Measurements from ENCODE around the gene SMR3B.

The SMR3B gene

DNA sequence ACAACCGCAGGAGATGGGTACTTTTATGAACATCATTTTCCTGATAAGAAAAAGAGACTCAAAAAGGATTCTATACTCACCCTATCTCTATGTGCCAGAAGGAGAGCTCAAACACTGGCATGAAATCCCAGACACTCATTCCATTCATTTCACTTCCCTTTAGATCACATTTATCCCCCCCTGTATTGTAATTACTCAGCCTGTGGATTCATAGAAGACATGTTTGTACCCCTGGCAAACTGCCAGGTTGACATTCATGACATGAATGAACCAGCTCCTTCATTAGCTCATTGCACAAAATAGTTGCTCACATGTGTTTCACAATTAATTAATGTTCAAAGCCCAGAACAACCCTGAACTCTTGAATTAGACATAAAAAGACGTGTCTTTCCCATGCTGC, 17.5 kb upstream of the SMR3B start:
- no peaks in the 10 kb centered on the region for H3K9me3 ChIP-seq (ENCODE audit: control insufficient read depth, low read length)
- H2BK15ac ChIP-seq (ENCODE audit: low read depth, poor library complexity, severe bottlenecking) = no peak overlapping the region
- no peak overlapping the region for H4K91ac ChIP-seq (ENCODE audit: low read length)
- H3K4me3 ChIP-seq (ENCODE audit: insufficient read depth in 1 of 2, low read depth in 1 of 2, low read length in 2 of 2) = no peak overlapping the region
- H3K4me1 ChIP-seq (ENCODE audit: control insufficient read depth, insufficient read depth, low read depth, low read length) = no peaks in the 10 kb centered on the region
- H3K9ac ChIP-seq (ENCODE audit: low read length) = no peak overlapping the region
- no peak overlapping the region for H3K4me2 ChIP-seq (ENCODE audit: low read length, poor library complexity, severe bottlenecking)
- H3K23ac ChIP-seq (ENCODE audit: low read length in 2 of 2) = no peak overlapping the region
- H3K18ac ChIP-seq (ENCODE audit: low read depth in 1 of 2, low read length in 2 of 2) = no peak overlapping the region
- WGBS = 72% methylated on average over 2 of the region's 2 CpGs
- no peak overlapping the region for H2BK12ac ChIP-seq (ENCODE audit: low read length in 2 of 2)
- no peaks in the 10 kb centered on the region for H3K79me1 ChIP-seq (replicated peaks; ENCODE audit: low read length, poor library complexity, severe bottlenecking)
- no peak overlapping the region for H2BK120ac ChIP-seq (ENCODE audit: low read depth, low read length)
- H3K27me3 ChIP-seq (ENCODE audit: control insufficient read depth in 1 of 2, insufficient read depth in 1 of 2, low read length in 2 of 2) = no peaks in the 10 kb centered on the region
- DNase-seq = no peak
- H2AFZ ChIP-seq (ENCODE audit: low read depth, low read length) = no peak overlapping the region
- H3K4ac ChIP-seq (ENCODE audit: low read depth in 1 of 2, low read length in 2 of 2) = no peak overlapping the region
- H2BK5ac ChIP-seq (ENCODE audit: low read depth, low read length, poor library complexity, severe bottlenecking) = no peak overlapping the region
- no peaks in the 10 kb centered on the region for H3K36me3 ChIP-seq (ENCODE audit: control insufficient read depth in 1 of 2, insufficient read depth in 2 of 2, low read depth in 1 of 2, low read length in 2 of 2)
- H2AK5ac ChIP-seq (ENCODE audit: low read length, severe bottlenecking) = no peak overlapping the region
- H3K14ac ChIP-seq (ENCODE audit: low read length in 2 of 2) = no peak overlapping the region
- H4K8ac ChIP-seq (ENCODE audit: low read length) = no peak overlapping the region
- no peak overlapping the region for H3K27ac ChIP-seq (ENCODE audit: low read length, poor library complexity, severe bottlenecking)

DNA sequence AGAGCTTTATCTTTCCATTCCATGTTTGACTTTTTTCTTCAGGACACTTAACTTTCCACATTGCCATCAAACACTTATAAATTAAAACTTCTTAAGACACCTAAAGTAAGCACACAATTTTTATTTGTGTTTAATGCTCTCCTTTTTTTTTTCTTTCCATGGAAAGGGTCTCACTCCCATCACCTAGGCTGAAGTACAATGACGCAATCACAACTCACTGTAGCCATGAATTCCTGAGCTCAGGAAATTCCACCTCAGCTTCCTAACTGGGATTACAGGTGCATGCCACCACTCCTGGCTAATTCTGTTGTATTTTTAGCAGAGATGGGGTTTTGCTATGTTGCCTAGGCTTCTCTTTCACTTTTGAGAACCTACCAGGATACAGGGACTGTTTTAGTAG, 15.1 kb upstream of the SMR3B start:
- no peak overlapping the region for H3K4ac ChIP-seq (ENCODE audit: low read depth in 1 of 2, low read length in 2 of 2)
- no peak overlapping the region for H2AFZ ChIP-seq (ENCODE audit: low read depth, low read length)
- DNase-seq = no peak
- no peak overlapping the region for H3K27ac ChIP-seq (ENCODE audit: low read length, poor library complexity, severe bottlenecking)
- H3K36me3 ChIP-seq (ENCODE audit: control insufficient read depth in 1 of 2, insufficient read depth in 2 of 2, low read depth in 1 of 2, low read length in 2 of 2) = no peaks in the 10 kb centered on the region
- H3K4me3 ChIP-seq (ENCODE audit: insufficient read depth in 1 of 2, low read depth in 1 of 2, low read length in 2 of 2) = no peak overlapping the region
- 100% methylated on average over 1 of the region's 1 CpG for WGBS
- no peak overlapping the region for H3K14ac ChIP-seq (ENCODE audit: low read length in 2 of 2)
- H3K9me3 ChIP-seq (ENCODE audit: control insufficient read depth, low read length) = no peaks in the 10 kb centered on the region
- H2BK15ac ChIP-seq (ENCODE audit: low read depth, poor library complexity, severe bottlenecking) = no peak overlapping the region
- no peaks in the 10 kb centered on the region for H3K4me1 ChIP-seq (ENCODE audit: control insufficient read depth, insufficient read depth, low read depth, low read length)
- no peak overlapping the region for H3K18ac ChIP-seq (ENCODE audit: low read depth in 1 of 2, low read length in 2 of 2)
- no peak overlapping the region for H4K91ac ChIP-seq (ENCODE audit: low read length)
- H4K8ac ChIP-seq (ENCODE audit: low read length) = no peak overlapping the region
- no peak overlapping the region for H2BK12ac ChIP-seq (ENCODE audit: low read length in 2 of 2)
- no peak overlapping the region for H2BK5ac ChIP-seq (ENCODE audit: low read depth, low read length, poor library complexity, severe bottlenecking)
- H3K4me2 ChIP-seq (ENCODE audit: low read length, poor library complexity, severe bottlenecking) = no peak overlapping the region
- H2BK120ac ChIP-seq (ENCODE audit: low read depth, low read length) = no peak overlapping the region
- H3K9ac ChIP-seq (ENCODE audit: low read length) = no peak overlapping the region
- H3K27me3 ChIP-seq (ENCODE audit: control insufficient read depth in 1 of 2, insufficient read depth in 1 of 2, low read length in 2 of 2) = no peaks in the 10 kb centered on the region
- no peaks in the 10 kb centered on the region for H3K79me1 ChIP-seq (replicated peaks; ENCODE audit: low read length, poor library complexity, severe bottlenecking)
- H2AK5ac ChIP-seq (ENCODE audit: low read length, severe bottlenecking) = no peak overlapping the region
- H3K23ac ChIP-seq (ENCODE audit: low read length in 2 of 2) = no peak overlapping the region

- Histone ChIP-seq H2BK120ac (ENCODE audit: low read depth, low read length) (no peak overlapping the region), H4K91ac (ENCODE audit: low read length) (no peak overlapping the region), H3K14ac (ENCODE audit: low read length in 2 of 2) (no peak overlapping the region), H2BK15ac (ENCODE audit: low read depth, poor library complexity, severe bottlenecking) (no peak overlapping the region), H2AK5ac (ENCODE audit: low read length, severe bottlenecking) (no peak overlapping the region), H3K36me3 (ENCODE audit: control insufficient read depth in 1 of 2, insufficient read depth in 2 of 2, low read depth in 1 of 2, low read length in 2 of 2) (no peaks in the 10 kb centered on the region), H4K8ac (ENCODE audit: low read length) (no peak overlapping the region), H3K23ac (ENCODE audit: low read length in 2 of 2) (no peak overlapping the region), H2BK12ac (ENCODE audit: low read length in 2 of 2) (no peak overlapping the region), H3K27ac (ENCODE audit: low read length, poor library complexity, severe bottlenecking) (no peak overlapping the region), H3K9ac (ENCODE audit: low read length) (no peak overlapping the region), H3K9me3 (ENCODE audit: control insufficient read depth, low read length) (no peaks in the 10 kb centered on the region), H2AFZ (ENCODE audit: low read depth, low read length) (no peak overlapping the region), H3K4me3 (ENCODE audit: insufficient read depth in 1 of 2, low read depth in 1 of 2, low read length in 2 of 2) (no peak overlapping the region), H3K4ac (ENCODE audit: low read depth in 1 of 2, low read length in 2 of 2) (no peak overlapping the region), H3K27me3 (ENCODE audit: control insufficient read depth in 1 of 2, insufficient read depth in 1 of 2, low read length in 2 of 2) (no peaks in the 10 kb centered on the region), H3K79me1 (replicated peaks; ENCODE audit: low read length, poor library complexity, severe bottlenecking) (no peaks in the 10 kb centered on the region), H3K18ac (ENCODE audit: low read depth in 1 of 2, low read length in 2 of 2) (no peak overlapping the region), H2BK5ac (ENCODE audit: low read depth, low read length, poor library complexity, severe bottlenecking) (no peak overlapping the region), H3K4me2 (ENCODE audit: low read length, poor library complexity, severe bottlenecking) (no peak overlapping the region), H3K4me1 (ENCODE audit: control insufficient read depth, insufficient read depth, low read depth, low read length) (no peaks in the 10 kb centered on the region)
- 85% methylated on average over 3 of the region's 4 CpGs for WGBS
- DNase-seq = no peak
Measured at GRCh38 chr4:70371987-70372386, 10.9 kb upstream of the SMR3B start.

DNA sequence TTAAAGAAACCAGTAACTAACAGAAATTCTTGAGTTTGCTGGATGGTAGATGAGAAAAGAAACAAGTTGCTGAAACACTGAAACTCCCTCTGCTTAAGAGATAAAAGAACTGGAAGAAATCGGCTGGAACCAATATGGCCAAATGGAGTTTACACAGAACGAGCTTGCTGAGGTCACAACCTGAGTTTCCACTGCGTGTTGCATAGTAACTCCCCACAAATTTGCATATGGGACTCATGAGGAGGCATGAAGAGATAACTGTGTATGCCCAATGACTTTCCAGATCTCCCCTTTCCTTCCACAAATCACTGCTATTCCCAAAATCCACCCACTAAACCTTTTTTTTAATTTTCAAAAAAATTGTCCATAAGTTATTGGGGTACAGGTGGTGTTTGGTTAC, 10.2 kb upstream of the SMR3B start:
- Histone ChIP-seq H2AK5ac (ENCODE audit: low read length, severe bottlenecking) (no peak overlapping the region), H3K14ac (ENCODE audit: low read length in 2 of 2) (no peak overlapping the region), H3K18ac (ENCODE audit: low read depth in 1 of 2, low read length in 2 of 2) (no peak overlapping the region), H3K79me1 (replicated peaks; ENCODE audit: low read length, poor library complexity, severe bottlenecking) (no peaks in the 10 kb centered on the region), H2AFZ (ENCODE audit: low read depth, low read length) (no peak overlapping the region), H3K36me3 (ENCODE audit: control insufficient read depth in 1 of 2, insufficient read depth in 2 of 2, low read depth in 1 of 2, low read length in 2 of 2) (no peaks in the 10 kb centered on the region), H3K9me3 (ENCODE audit: control insufficient read depth, low read length) (no peaks in the 10 kb centered on the region), H3K4me3 (ENCODE audit: insufficient read depth in 1 of 2, low read depth in 1 of 2, low read length in 2 of 2) (no peak overlapping the region), H4K8ac (ENCODE audit: low read length) (no peak overlapping the region), H2BK5ac (ENCODE audit: low read depth, low read length, poor library complexity, severe bottlenecking) (no peak overlapping the region), H3K4ac (ENCODE audit: low read depth in 1 of 2, low read length in 2 of 2) (no peak overlapping the region), H3K27me3 (ENCODE audit: control insufficient read depth in 1 of 2, insufficient read depth in 1 of 2, low read length in 2 of 2) (no peaks in the 10 kb centered on the region), H3K4me2 (ENCODE audit: low read length, poor library complexity, severe bottlenecking) (no peak overlapping the region), H3K4me1 (ENCODE audit: control insufficient read depth, insufficient read depth, low read depth, low read length) (no peaks in the 10 kb centered on the region), H4K91ac (ENCODE audit: low read length) (no peak overlapping the region), H3K27ac (ENCODE audit: low read length, poor library complexity, severe bottlenecking) (no peak overlapping the region), H2BK12ac (ENCODE audit: low read length in 2 of 2) (no peak overlapping the region), H3K9ac (ENCODE audit: low read length) (no peak overlapping the region), H3K23ac (ENCODE audit: low read length in 2 of 2) (no peak overlapping the region), H2BK15ac (ENCODE audit: low read depth, poor library complexity, severe bottlenecking) (no peak overlapping the region), H2BK120ac (ENCODE audit: low read depth, low read length) (no peak overlapping the region)
- WGBS = 71% methylated on average over 3 of the region's 3 CpGs
- DNase-seq = no peak
